Measurements from ENCODE around the gene LENG9.

The LENG9 gene

GRCh38 chr19:54439174-54439851 lies 24.3 kb downstream of the LENG9 start:
- peak; percentile 35 for DNase-seq (ENCODE audit: low read depth)

- DNase-seq (ENCODE audit: low read depth): no peak
Measured at GRCh38 chr19:54436628-54437252, 26.8 kb downstream of the LENG9 start.

GRCh38 chr19:54436031-54436523 lies 27.5 kb downstream of the LENG9 start:
- DNase-seq (ENCODE audit: low read depth): no peak

- no peak for DNase-seq (ENCODE audit: low read depth)
Measured at GRCh38 chr19:54435551-54436016, 28.0 kb downstream of the LENG9 start.

- DNase-seq (ENCODE audit: low read depth): no peak
Measured at GRCh38 chr19:54434873-54435214, 28.7 kb downstream of the LENG9 start.

GRCh38 chr19:54434112-54434872 lies 29.3 kb downstream of the LENG9 start:
- no peak for DNase-seq (ENCODE audit: low read depth)

- DNase-seq (ENCODE audit: low read depth): no peak
Measured at GRCh38 chr19:54433697-54434096, 29.9 kb downstream of the LENG9 start.

GRCh38 chr19:54432144-54432738 lies 31.3 kb downstream of the LENG9 start:
- DNase-seq (ENCODE audit: low read depth): no peak

- DNase-seq (ENCODE audit: low read depth): peak; percentile 22
Measured at GRCh38 chr19:54431255-54431838, 32.2 kb downstream of the LENG9 start.

- DNase-seq (ENCODE audit: low read depth): peak; percentile 46
Measured at GRCh38 chr19:54430306-54431254, 33.0 kb downstream of the LENG9 start.

- no peak for DNase-seq (ENCODE audit: low read depth)
Measured at GRCh38 chr19:54429545-54430227, 33.9 kb downstream of the LENG9 start.

GRCh38 chr19:54429176-54429495 lies 34.4 kb downstream of the LENG9 start:
- DNase-seq (ENCODE audit: low read depth): no peak

- no peak for DNase-seq (ENCODE audit: low read depth)
Measured at GRCh38 chr19:54428323-54429175, 35.0 kb downstream of the LENG9 start.

- DNase-seq (ENCODE audit: low read depth): no peak
Measured at GRCh38 chr19:54427586-54427985, 36.0 kb downstream of the LENG9 start.

- DNase-seq (ENCODE audit: low read depth): no peak
Measured at GRCh38 chr19:54426291-54426931, 37.2 kb downstream of the LENG9 start.

- DNase-seq (ENCODE audit: low read depth): no peak
Measured at GRCh38 chr19:54425382-54425723, 38.2 kb downstream of the LENG9 start.

- no peak for DNase-seq (ENCODE audit: low read depth)
Measured at GRCh38 chr19:54424660-54425381, 38.8 kb downstream of the LENG9 start.

- DNase-seq (ENCODE audit: low read depth): no peak
Measured at GRCh38 chr19:54424201-54424600, 39.4 kb downstream of the LENG9 start.

GRCh38 chr19:54422136-54422535 lies 41.4 kb downstream of the LENG9 start:
- DNase-seq (ENCODE audit: low read depth): no peak
